ENCODE results near the gene BTC.

DNA sequence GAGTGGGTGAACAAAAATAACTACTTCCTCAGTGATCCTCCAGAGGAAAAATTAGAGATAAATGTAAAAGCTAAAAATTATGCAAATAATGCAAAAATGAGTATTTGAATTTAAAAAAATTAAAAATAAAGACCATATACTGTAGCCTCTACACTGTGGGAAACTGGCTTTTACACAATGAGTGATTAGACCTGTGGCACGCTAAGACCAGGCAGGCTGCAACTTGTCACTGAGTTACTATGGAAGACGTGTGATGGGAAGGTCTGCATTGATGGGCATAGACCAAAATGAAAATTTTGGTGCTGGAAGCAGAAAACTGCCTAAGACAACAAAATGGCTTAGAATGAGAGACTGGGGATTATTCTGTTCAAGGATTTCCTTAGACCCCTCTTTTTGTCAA, 30.2 kb downstream of the BTC start:
- TF ChIP-seq, protein P1, sequence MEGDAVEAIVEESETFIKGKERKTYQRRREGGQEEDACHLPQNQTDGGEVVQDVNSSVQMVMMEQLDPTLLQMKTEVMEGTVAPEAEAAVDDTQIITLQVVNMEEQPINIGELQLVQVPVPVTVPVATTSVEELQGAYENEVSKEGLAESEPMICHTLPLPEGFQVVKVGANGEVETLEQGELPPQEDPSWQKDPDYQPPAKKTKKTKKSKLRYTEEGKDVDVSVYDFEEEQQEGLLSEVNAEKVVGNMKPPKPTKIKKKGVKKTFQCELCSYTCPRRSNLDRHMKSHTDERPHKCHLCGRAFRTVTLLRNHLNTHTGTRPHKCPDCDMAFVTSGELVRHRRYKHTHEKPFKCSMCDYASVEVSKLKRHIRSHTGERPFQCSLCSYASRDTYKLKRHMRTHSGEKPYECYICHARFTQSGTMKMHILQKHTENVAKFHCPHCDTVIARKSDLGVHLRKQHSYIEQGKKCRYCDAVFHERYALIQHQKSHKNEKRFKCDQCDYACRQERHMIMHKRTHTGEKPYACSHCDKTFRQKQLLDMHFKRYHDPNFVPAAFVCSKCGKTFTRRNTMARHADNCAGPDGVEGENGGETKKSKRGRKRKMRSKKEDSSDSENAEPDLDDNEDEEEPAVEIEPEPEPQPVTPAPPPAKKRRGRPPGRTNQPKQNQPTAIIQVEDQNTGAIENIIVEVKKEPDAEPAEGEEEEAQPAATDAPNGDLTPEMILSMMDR (IDR thresholded peaks at IDR 0.05; ENCODE audit: low read depth, low read length, missing input control) = no peak
- TF ChIP-seq, protein P2, sequence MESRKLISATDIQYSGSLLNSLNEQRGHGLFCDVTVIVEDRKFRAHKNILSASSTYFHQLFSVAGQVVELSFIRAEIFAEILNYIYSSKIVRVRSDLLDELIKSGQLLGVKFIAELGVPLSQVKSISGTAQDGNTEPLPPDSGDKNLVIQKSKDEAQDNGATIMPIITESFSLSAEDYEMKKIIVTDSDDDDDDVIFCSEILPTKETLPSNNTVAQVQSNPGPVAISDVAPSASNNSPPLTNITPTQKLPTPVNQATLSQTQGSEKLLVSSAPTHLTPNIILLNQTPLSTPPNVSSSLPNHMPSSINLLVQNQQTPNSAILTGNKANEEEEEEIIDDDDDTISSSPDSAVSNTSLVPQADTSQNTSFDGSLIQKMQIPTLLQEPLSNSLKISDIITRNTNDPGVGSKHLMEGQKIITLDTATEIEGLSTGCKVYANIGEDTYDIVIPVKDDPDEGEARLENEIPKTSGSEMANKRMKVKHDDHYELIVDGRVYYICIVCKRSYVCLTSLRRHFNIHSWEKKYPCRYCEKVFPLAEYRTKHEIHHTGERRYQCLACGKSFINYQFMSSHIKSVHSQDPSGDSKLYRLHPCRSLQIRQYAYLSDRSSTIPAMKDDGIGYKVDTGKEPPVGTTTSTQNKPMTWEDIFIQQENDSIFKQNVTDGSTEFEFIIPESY (IDR thresholded peaks at IDR 0.05) = no peak
- TF ChIP-seq, protein P3, sequence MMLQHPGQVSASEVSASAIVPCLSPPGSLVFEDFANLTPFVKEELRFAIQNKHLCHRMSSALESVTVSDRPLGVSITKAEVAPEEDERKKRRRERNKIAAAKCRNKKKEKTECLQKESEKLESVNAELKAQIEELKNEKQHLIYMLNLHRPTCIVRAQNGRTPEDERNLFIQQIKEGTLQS (IDR thresholded peaks at IDR 0.05) = no peak
